ENCODE measurements around the gene EPHB1. TPM values are rescaled to one million over a fixed set of nuclear protein-coding genes. Genes with fewer than 3 reads are reported as not detected.
"Not testable (repeated sequence)": the region's sequence is repeated elsewhere in the genome, so short reads cannot be mapped to it uniquely, and the experiment has no call there.

The EPHB1 gene
- polyA plus RNA-seq, 1 donor, result 3.7 TPM

GRCh38 chr3:134991003-134991402, 195.9 kb downstream of the EPHB1 start:
- Histone ChIP-seq H3K4me1 (ENCODE audit: control insufficient read depth, insufficient read depth, low read length) (no peaks in the 10 kb centered on the region), H3K9me3 (ENCODE audit: control insufficient read depth, low read depth, low read length) (no peaks in the 10 kb centered on the region), H3K4me3 (ENCODE audit: low read length) (no peak overlapping the region), H3K27ac (ENCODE audit: low read length) (no peak overlapping the region), H3K36me3 (ENCODE audit: control insufficient read depth, insufficient read depth, low read length) (no peaks in the 10 kb centered on the region), H3K27me3 (ENCODE audit: control insufficient read depth, insufficient read depth, low read length) (no peaks in the 10 kb centered on the region)
- 60% methylated on average over 1 of the region's 4 CpGs for WGBS (ENCODE audit: insufficient coverage, low lambda C conversion rate)
- DNase-seq, result no peak

DNA sequence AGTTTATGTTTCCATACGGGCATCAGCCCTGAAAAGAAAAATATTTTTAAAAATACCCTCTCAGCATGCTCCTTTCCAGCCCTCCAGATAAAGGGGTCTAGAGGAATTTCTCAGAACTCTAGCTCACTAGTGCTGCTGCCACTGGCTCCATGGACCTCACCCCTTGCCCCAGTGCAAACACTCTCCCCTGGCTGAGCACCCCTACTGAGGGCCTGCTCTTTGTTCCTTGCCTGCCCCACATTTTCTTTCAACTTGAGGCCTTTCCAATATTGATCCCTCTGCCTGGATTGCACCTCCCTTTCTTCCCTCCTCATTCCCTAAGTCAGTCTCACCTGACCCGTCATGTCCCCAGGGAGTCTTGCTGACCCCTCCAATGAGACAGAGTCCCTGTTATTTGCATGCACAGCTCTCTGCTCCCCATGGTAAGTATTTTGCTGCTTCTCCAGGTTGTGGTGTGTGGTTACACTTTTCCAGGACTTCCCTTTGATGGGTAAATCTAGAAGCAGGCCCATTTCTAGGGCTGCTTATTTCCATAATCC, 196.5 kb downstream of the EPHB1 start:
- no peak overlapping the region for H3K27ac ChIP-seq (ENCODE audit: low read length)

DNA sequence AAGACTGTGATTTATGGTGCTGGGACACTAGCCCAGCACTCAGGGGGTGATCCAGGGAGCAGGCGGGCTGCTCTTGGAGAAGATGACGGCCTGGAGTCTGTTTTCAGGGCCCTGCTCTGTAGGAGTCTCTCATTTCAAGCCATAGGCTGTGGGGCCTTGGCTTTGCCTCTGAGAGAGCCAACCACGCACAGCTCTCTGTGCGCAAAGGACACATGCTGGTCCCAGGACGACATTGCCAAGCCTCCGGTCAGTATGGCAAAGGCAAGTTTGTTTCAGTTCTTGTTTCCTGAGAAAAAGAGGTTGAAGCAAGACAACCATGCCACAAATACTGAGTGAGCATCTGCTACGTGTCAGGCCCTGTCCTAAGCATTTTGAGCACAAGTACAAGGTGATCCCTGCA, 197.1 kb downstream of the EPHB1 start:
- no CpG with 5 or more reads among the region's 7 CpGs for WGBS (ENCODE audit: insufficient coverage, low lambda C conversion rate)
- Histone ChIP-seq H3K27ac (ENCODE audit: low read length) (no peak overlapping the region), H3K27me3 (ENCODE audit: control insufficient read depth, insufficient read depth, low read length) (no peaks in the 10 kb centered on the region), H3K9me3 (ENCODE audit: control insufficient read depth, low read depth, low read length) (no peaks in the 10 kb centered on the region), H3K36me3 (ENCODE audit: control insufficient read depth, insufficient read depth, low read length) (no peaks in the 10 kb centered on the region), H3K4me1 (ENCODE audit: control insufficient read depth, insufficient read depth, low read length) (no peaks in the 10 kb centered on the region), H3K4me3 (ENCODE audit: low read length) (no peak overlapping the region)
- no peak for DNase-seq

More for the DNA sequence above, 196.5 kb downstream of the EPHB1 start:
- Histone ChIP-seq H3K4me1 (ENCODE audit: control insufficient read depth, insufficient read depth, low read length) (no peaks in the 10 kb centered on the region), H3K9me3 (ENCODE audit: control insufficient read depth, low read depth, low read length) (no peaks in the 10 kb centered on the region), H3K27me3 (ENCODE audit: control insufficient read depth, insufficient read depth, low read length) (no peaks in the 10 kb centered on the region), H3K36me3 (ENCODE audit: control insufficient read depth, insufficient read depth, low read length) (no peaks in the 10 kb centered on the region), H3K4me3 (ENCODE audit: low read length) (no peak overlapping the region)
- no CpG with 5 or more reads among the region's 2 CpGs for WGBS (ENCODE audit: insufficient coverage, low lambda C conversion rate)
- no peak for DNase-seq

GRCh38 chr3:134992586-134992985, 197.5 kb downstream of the EPHB1 start:
- WGBS (ENCODE audit: insufficient coverage, low lambda C conversion rate), result no CpG with 5 or more reads among the region's 1 CpG

DNA sequence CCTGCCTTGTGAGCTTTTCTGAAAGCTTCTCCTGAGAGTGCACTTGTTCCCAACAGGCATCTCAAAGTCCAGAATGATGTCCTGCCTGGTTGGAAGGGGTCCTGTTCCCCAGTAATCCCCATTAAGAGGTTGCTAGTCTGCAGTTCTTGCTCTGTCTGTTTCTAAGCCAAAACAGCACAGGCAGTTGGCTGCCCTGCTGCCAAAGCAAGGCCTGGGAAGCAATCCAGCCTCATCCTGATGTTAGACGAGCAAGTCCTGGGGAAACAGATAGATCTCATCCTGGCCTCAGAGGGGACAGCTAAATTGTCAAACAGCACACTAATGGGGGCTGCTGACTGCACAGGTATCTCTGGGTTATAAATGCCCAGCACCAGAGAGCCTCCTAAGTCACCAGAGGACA, 198.0 kb downstream of the EPHB1 start:
- no peaks in the 10 kb centered on the region for H3K4me1 ChIP-seq (ENCODE audit: control insufficient read depth, insufficient read depth, low read length)
- no peak overlapping the region for H3K27ac ChIP-seq (ENCODE audit: low read length)
- no peaks in the 10 kb centered on the region for H3K36me3 ChIP-seq (ENCODE audit: control insufficient read depth, insufficient read depth, low read length)
- no peak for DNase-seq
- H3K9me3 ChIP-seq (ENCODE audit: control insufficient read depth, low read depth, low read length), result no peaks in the 10 kb centered on the region
- H3K4me3 ChIP-seq (ENCODE audit: low read length), result no peak overlapping the region
- WGBS (ENCODE audit: insufficient coverage, low lambda C conversion rate), result no CpG with 5 or more reads among the region's 1 CpG
- no peaks in the 10 kb centered on the region for H3K27me3 ChIP-seq (ENCODE audit: control insufficient read depth, insufficient read depth, low read length)

More at GRCh38 chr3:134992586-134992985, 197.5 kb downstream of the EPHB1 start:
- Histone ChIP-seq H3K27ac (ENCODE audit: low read length) (no peak overlapping the region), H3K36me3 (ENCODE audit: control insufficient read depth, insufficient read depth, low read length) (no peaks in the 10 kb centered on the region), H3K4me1 (ENCODE audit: control insufficient read depth, insufficient read depth, low read length) (no peaks in the 10 kb centered on the region), H3K4me3 (ENCODE audit: low read length) (no peak overlapping the region), H3K9me3 (ENCODE audit: control insufficient read depth, low read depth, low read length) (no peaks in the 10 kb centered on the region), H3K27me3 (ENCODE audit: control insufficient read depth, insufficient read depth, low read length) (no peaks in the 10 kb centered on the region)
- DNase-seq, result no peak

DNA sequence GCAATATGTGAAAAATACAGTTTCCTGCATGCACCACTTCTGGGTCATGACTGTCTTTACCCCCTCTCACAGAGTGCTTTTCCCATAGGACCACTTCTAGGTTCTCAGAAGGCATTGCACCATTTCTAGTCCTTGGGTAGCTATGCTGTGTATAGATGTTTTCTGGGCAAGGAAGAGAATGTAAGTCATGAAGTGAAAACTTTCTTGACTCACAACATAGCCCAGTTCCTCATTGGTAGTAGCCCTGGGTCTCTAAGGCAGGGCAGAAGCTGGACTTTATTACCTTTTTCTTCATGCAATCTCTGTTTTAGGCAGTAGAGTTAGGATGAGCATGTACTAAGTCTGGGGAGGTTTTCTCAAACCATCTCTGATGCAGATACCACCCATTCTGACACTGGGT, 203.1 kb downstream of the EPHB1 start:
- no peak overlapping the region for H3K27ac ChIP-seq (ENCODE audit: low read length)
- no peaks in the 10 kb centered on the region for H3K4me1 ChIP-seq (ENCODE audit: control insufficient read depth, insufficient read depth, low read length)
- H3K4me3 ChIP-seq (ENCODE audit: low read length), result no peak overlapping the region
- DNase-seq, result no peak
- H3K9me3 ChIP-seq (ENCODE audit: control insufficient read depth, low read depth, low read length), result no peaks in the 10 kb centered on the region
- H3K27me3 ChIP-seq (ENCODE audit: control insufficient read depth, insufficient read depth, low read length), result no peaks in the 10 kb centered on the region
- no peaks in the 10 kb centered on the region for H3K36me3 ChIP-seq (ENCODE audit: control insufficient read depth, insufficient read depth, low read length)

DNA sequence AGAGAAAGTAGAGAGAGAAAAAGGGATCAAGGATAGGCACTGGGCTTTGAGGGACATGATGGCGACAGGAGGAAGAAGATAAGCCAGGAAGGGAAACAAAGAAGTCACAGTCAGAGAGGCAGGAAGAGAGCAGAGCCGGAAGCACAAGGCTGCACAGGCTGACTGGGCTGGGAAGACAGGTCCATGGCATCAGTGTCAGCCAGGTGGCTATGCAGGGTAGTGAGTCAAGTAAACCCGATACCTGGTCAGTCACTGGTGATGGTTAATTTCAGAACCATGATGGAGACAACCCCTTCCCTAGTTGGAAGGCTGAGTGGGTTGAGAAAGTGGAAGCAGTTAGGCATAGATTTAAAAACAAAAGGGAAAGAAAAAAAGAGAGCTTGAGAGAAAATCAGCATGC, 203.8 kb downstream of the EPHB1 start:
- WGBS (ENCODE audit: insufficient coverage, low lambda C conversion rate), result 91% methylated on average over 1 of the region's 3 CpGs
- Histone ChIP-seq H3K27me3 (ENCODE audit: control insufficient read depth, insufficient read depth, low read length) (no peaks in the 10 kb centered on the region), H3K4me3 (ENCODE audit: low read length) (no peak overlapping the region), H3K36me3 (ENCODE audit: control insufficient read depth, insufficient read depth, low read length) (no peaks in the 10 kb centered on the region), H3K9me3 (ENCODE audit: control insufficient read depth, low read depth, low read length) (no peaks in the 10 kb centered on the region), H3K27ac (ENCODE audit: low read length) (no peak overlapping the region), H3K4me1 (ENCODE audit: control insufficient read depth, insufficient read depth, low read length) (no peaks in the 10 kb centered on the region)
- DNase-seq, result no peak

DNA sequence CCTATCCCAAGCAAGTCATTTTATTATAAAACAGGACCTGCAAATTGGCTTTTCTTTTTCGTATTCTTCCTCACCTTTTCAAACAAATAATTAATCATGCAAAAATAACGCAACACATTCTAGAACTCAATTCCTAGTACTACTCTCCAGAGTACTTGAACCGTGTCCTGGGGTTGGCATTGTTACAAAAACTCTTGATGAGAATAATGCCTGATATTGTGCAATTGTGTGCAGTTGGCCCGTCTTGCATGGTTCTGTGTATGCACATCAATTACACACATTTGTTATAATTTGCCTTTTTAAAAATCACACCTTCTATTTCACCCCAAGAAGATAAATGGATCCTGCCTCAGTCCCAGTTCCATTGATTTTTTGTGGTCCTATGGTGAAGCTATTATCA, 205.4 kb downstream of the EPHB1 start:
- H3K4me1 ChIP-seq (ENCODE audit: control insufficient read depth, insufficient read depth, low read length), result no peaks in the 10 kb centered on the region
- no peaks in the 10 kb centered on the region for H3K9me3 ChIP-seq (ENCODE audit: control insufficient read depth, low read depth, low read length)
- WGBS (ENCODE audit: insufficient coverage, low lambda C conversion rate), result 92% methylated on average over 2 of the region's 4 CpGs
- H3K27ac ChIP-seq (ENCODE audit: low read length), result no peak overlapping the region
- H3K27me3 ChIP-seq (ENCODE audit: control insufficient read depth, insufficient read depth, low read length), result no peaks in the 10 kb centered on the region
- no peaks in the 10 kb centered on the region for H3K36me3 ChIP-seq (ENCODE audit: control insufficient read depth, insufficient read depth, low read length)
- H3K4me3 ChIP-seq (ENCODE audit: low read length), result no peak overlapping the region
- no peak for DNase-seq

DNA sequence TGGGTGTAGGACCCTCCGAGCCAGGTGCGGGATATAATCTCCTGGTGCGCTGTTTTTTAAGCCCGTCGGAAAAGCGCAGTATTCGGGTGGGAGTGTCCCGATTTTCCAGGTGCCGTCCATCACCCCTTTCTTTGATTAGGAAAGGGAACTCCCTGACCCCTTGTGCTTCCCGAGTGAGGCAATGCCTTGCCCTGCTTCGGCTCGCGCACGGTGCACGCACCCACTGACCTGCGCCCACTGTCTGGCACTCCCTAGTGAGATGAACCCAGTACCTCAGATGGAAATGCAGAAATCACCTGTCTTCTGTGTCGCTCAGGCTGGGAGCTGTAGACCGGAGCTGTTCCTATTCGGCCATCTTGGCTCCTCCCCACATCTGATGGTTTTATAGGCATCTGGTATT, 210.6 kb downstream of the EPHB1 start:
- H3K4me1 ChIP-seq (ENCODE audit: control insufficient read depth, insufficient read depth, low read length); DNase-seq; H3K9me3 ChIP-seq (ENCODE audit: control insufficient read depth, low read depth, low read length); H3K4me3 ChIP-seq (ENCODE audit: low read length); H3K27me3 ChIP-seq (ENCODE audit: control insufficient read depth, insufficient read depth, low read length); H3K36me3 ChIP-seq (ENCODE audit: control insufficient read depth, insufficient read depth, low read length); H3K27ac ChIP-seq (ENCODE audit: low read length): not testable (repeated sequence)
- WGBS (ENCODE audit: insufficient coverage, low lambda C conversion rate), result no CpG with 5 or more reads among the region's 19 CpGs

DNA sequence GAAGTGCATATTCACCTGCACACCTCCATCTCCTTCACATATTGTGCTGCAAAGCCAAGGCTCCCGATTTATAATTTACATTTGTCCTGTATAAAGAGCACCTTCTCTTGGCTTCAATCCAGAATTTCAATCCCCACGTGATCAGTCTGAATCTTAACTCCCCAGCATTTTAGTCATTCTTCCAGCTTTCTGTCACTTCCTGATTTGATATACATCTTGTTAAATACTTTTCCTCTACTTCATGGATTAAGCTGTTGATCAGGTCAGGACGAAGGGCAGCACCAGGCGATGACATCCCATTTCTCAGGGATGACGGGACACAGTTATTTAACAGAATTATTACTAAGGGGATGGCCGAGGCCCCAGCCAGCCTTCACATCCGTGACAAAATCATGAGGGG, 212.5 kb downstream of the EPHB1 start:
- no peaks in the 10 kb centered on the region for H3K9me3 ChIP-seq (ENCODE audit: control insufficient read depth, low read depth, low read length)
- H3K4me1 ChIP-seq (ENCODE audit: control insufficient read depth, insufficient read depth, low read length), result no peaks in the 10 kb centered on the region
- 82% methylated on average over 2 of the region's 7 CpGs for WGBS (ENCODE audit: insufficient coverage, low lambda C conversion rate)
- H3K4me3 ChIP-seq (ENCODE audit: low read length), result no peak overlapping the region
- H3K36me3 ChIP-seq (ENCODE audit: control insufficient read depth, insufficient read depth, low read length), result no peaks in the 10 kb centered on the region
- no peak for DNase-seq
- H3K27ac ChIP-seq (ENCODE audit: low read length), result no peak overlapping the region
- no peaks in the 10 kb centered on the region for H3K27me3 ChIP-seq (ENCODE audit: control insufficient read depth, insufficient read depth, low read length)

- DNase-seq, result no peak
- H3K9me3 ChIP-seq (ENCODE audit: control insufficient read depth, low read depth, low read length), result no peaks in the 10 kb centered on the region
- WGBS (ENCODE audit: insufficient coverage, low lambda C conversion rate), result no CpG with 5 or more reads among the region's 2 CpGs
- H3K36me3 ChIP-seq (ENCODE audit: control insufficient read depth, insufficient read depth, low read length), result no peaks in the 10 kb centered on the region
- no peaks in the 10 kb centered on the region for H3K4me1 ChIP-seq (ENCODE audit: control insufficient read depth, insufficient read depth, low read length)
- no peak overlapping the region for H3K4me3 ChIP-seq (ENCODE audit: low read length)
- no peak overlapping the region for H3K27ac ChIP-seq (ENCODE audit: low read length)
- no peaks in the 10 kb centered on the region for H3K27me3 ChIP-seq (ENCODE audit: control insufficient read depth, insufficient read depth, low read length)
These were observed 213.3 kb downstream of the EPHB1 start for GRCh38 chr3:135008326-135008725.
